HUES48 (cell line): Measurements from ENCODE around the gene CCDC91.
"Not testable (repeated sequence)": the region's sequence is repeated elsewhere in the genome, so short reads cannot be mapped to it uniquely, and the experiment has no call there.

Source experiments
- H3K27ac ChIP-seq: one replicate; pipeline ENCODE4 v1.7.0; 2013; ENCODE audit warnings: low read depth, low read length, inconsistent platforms
- H3K27me3 ChIP-seq: 2 replicates; pipeline ENCODE4 v1.6.1; 2013; ENCODE audit warnings: mild to moderate bottlenecking, low read length; ENCODE audit not compliant: control insufficient read depth, insufficient read depth
- H3K36me3 ChIP-seq: 2 replicates; pipeline ENCODE4 v1.6.1; 2013; ENCODE audit warnings: low read length; ENCODE audit not compliant: control insufficient read depth, insufficient read depth
- H3K4me1 ChIP-seq: 2 replicates; pipeline ENCODE4 v1.6.1; 2013; ENCODE audit warnings: mild to moderate bottlenecking, low read length; ENCODE audit not compliant: control insufficient read depth, insufficient read depth
- H3K4me3 ChIP-seq: 2 replicates; pipeline ENCODE4 v1.5.1; 2013; ENCODE audit warnings: mild to moderate bottlenecking, low read depth, low read length
- H3K9ac ChIP-seq: 2 replicates; pipeline ENCODE4 v1.6.1; 2013; ENCODE audit warnings: mild to moderate bottlenecking, low read depth, low read length, moderate library complexity
- H3K9me3 ChIP-seq: 2 replicates; pipeline ENCODE4 v1.6.1; 2013; ENCODE audit warnings: low read length; ENCODE audit not compliant: control insufficient read depth, insufficient read depth

The CCDC91 gene

DNA sequence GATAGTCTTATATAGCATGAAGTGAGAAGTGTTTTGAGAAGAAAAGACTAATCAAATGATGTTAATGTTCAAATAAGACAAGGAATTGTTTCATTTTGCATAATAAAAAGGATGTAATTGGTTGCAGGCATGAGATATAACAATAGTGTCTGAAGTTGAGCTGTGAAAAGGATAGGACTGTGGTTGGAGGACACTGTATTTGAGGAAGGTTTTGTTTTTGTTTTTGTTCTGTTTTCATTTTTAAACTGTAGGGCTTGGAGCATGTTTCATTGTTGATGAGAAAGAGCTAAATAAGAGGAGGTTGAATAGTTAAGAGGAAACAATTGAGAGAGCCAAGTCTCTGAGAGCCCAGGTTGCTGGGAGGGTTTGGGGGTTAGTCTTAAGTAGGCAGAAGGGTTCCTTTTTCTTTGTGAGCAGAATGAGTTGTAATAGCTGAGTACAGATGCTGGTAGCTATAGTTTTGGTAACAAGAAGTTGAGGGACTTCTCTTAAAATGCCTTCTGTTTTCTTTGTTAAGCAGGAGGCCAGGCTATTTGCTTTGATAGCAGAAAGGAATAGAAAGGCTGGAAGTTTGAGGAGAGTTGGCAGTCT is 58.4 kb downstream of the CCDC91 start:
- H3K36me3 ChIP-seq, result no peaks in the 10 kb centered on the region
- no peak overlapping the region for H3K4me3 ChIP-seq
- H3K27me3 ChIP-seq, result no peaks in the 10 kb centered on the region
- no peaks in the 10 kb centered on the region for H3K9me3 ChIP-seq
- H3K27ac ChIP-seq, result no peak overlapping the region
- no peak overlapping the region for H3K9ac ChIP-seq
- H3K4me1 ChIP-seq, result peaks cover 17% of the 10 kb centered on the region

DNA sequence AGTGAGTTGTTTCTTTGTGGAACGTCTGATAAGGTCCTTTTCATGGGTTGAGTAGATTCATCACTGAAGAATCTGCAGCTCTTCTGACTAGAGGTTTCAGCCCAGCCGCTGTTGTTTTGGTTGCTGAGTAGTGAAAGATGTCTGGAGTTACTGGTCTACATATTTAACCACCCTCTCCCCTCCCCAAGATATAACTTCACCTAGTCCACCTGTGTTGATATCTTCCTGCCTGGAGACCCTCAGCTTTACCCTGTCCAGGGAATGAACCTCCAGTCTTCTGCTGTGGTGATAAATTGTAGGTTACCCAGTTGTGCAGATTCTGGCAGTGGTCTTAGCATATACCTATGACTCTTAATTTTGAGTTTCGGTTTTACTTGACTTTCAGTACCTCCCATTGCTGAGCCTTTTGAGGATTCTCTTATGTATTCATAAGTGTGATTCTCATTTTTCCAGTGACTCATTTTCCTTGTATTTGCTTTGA is 62.9 kb downstream of the CCDC91 start:
- Histone ChIP-seq H3K9ac (no peak overlapping the region), H3K4me1 (peaks cover 17% of the 10 kb centered on the region), H3K4me3 (no peak overlapping the region), H3K9me3 (no peaks in the 10 kb centered on the region), H3K27me3 (no peaks in the 10 kb centered on the region), H3K36me3 (no peaks in the 10 kb centered on the region), H3K27ac (no peak overlapping the region)

DNA sequence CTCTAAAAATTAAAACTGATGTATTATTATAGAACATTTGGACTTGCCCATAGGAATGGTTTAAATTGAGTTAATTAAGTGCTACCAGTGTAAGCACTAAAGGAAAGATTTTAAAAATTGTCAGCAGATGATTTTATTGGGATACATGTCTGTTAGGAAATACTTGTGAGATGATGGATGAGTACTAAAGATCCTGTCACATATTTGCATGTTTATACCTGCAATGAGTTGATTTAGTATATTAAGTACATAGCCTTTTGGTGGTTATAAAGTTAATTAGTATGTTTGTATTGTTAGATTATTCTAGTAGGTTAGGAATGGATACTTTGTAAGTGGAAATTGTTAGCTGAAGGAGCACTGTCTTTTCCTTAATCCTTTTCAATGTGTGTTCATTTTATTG is 67.2 kb downstream of the CCDC91 start:
- no peaks in the 10 kb centered on the region for H3K27me3 ChIP-seq
- no peak overlapping the region for H3K27ac ChIP-seq
- H3K36me3 ChIP-seq, result no peaks in the 10 kb centered on the region

DNA sequence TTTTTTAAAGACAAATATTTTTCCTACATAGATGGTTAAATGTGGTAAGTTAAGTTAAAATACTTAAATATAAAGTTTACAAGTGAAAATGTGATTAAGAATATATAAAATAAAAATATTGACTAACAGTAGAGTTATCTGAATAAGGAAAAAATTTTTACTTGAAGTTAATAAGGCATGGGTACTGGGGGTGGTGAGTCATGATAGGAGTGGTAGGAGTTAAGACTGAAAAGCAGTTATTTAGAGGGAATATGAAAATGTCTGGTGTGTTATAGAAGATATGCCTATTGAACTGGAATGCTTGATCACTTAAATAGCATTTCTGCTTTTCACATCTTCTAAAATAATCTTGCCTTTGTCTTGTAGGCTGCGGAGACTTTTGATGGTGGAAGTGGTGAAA is 68.7 kb downstream of the CCDC91 start:
- H3K4me1 ChIP-seq, result no peaks in the 10 kb centered on the region
- no peaks in the 10 kb centered on the region for H3K27me3 ChIP-seq
- H3K4me3 ChIP-seq, result no peak overlapping the region
- no peak overlapping the region for H3K9ac ChIP-seq
- no peaks in the 10 kb centered on the region for H3K9me3 ChIP-seq
- H3K36me3 ChIP-seq, result no peaks in the 10 kb centered on the region
- H3K27ac ChIP-seq, result no peak overlapping the region

More for the DNA sequence above, 67.2 kb downstream of the CCDC91 start:
- no peaks in the 10 kb centered on the region for H3K9me3 ChIP-seq
- H3K4me1 ChIP-seq, result 0 out of 2 replicates have a peak, but pooled peaks cover 3% of the 10 kb centered on the region
- no peak overlapping the region for H3K4me3 ChIP-seq
- no peak overlapping the region for H3K9ac ChIP-seq

DNA sequence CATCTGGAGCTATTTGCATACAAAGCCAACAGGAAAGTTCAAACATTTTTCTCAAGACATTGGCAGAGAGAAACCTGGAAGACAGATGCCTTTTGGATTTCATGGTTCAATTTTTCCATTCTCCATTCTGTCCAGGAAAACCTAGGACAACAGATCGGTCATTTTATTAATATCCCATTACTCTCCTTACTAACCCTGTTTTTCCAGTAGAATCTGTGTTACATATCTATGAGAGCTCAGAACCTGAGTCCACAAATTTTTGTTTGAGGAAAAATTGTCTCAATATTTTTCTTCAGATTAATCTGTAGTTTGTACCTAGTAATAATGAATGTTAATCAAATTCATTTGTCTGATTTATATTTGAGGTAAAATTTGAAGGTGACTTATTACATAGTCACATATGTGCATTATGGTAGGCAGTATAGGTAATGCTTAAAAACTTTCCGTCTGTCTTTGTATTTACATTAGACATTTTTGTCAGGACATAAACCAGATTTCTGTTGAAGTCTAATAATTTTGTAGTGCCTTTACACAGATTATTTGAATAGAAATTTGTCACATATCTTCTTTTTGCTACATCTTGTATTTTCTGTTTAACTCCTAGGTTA is 75.3 kb downstream of the CCDC91 start:
- H3K27me3 ChIP-seq, result no peaks in the 10 kb centered on the region
- H3K9ac ChIP-seq, result no peak overlapping the region
- no peaks in the 10 kb centered on the region for H3K4me1 ChIP-seq
- H3K9me3 ChIP-seq, result no peaks in the 10 kb centered on the region
- H3K36me3 ChIP-seq, result no peaks in the 10 kb centered on the region
- H3K4me3 ChIP-seq, result no peak overlapping the region
- H3K27ac ChIP-seq, result no peak overlapping the region

DNA sequence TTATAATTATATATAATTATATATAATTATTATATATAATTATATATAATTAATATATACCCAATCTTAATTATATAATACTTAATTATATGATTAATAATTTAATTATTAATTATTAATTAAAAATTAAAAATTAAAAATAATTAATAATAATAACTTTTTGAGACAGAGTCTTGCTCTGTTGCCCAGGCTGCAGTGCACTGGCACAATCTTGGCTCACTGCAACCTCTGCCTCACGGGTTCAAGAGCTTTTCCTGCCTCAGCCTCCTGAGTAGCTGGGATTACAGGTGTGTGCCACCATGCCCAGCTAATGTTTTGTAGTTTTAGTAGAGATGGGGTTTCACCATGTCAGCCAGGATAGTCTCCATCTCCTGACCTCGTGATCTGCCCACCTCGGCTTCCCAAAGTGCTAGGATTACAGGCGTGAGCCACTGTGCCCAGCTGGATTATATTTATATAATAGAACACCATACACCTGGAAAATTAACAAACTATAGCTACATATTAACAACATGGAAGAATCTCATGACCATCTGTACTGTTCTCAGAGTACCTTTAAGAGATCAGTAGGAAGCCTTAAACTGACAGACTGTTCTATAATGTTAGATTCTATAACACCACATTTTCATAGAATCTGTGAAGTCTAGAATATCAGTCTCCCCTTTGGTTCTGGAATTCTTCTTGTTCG is 77.8 kb downstream of the CCDC91 start:
- H3K9me3 ChIP-seq, H3K27ac ChIP-seq, H3K4me1 ChIP-seq, H3K9ac ChIP-seq, H3K4me3 ChIP-seq, H3K27me3 ChIP-seq, H3K36me3 ChIP-seq: not testable (repeated sequence)

DNA sequence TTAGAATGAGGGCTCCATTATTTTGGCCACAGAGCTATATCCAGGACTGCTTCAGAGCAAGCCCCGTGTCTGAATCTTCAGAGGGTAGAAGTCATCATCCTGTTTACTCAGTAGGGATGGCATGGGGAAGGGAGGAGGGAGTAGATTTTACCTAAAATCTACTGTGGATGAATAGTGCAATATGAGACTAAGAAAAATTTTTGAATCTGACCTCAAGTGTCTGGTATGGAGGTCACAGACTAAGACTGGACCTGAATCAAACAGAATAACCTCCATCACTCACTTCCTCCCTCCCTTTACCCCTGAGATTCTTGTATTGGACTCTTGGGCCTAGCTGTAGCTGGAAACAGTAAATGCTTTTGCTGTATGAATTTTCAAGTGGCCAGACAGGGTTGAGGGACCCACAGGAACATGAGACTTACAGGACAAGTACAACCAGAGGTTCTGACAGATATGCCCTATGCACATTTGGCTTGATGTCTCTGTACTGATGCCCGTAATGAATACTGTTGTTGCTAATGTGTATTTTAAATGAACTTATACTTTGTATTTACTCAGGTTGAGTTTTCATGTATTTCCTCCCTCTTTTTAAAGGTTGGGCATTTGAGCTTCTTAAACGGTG is 78.5 kb downstream of the CCDC91 start:
- no peaks in the 10 kb centered on the region for H3K4me1 ChIP-seq
- H3K4me3 ChIP-seq, result no peak overlapping the region
- no peak overlapping the region for H3K27ac ChIP-seq
- no peak overlapping the region for H3K9ac ChIP-seq
- H3K9me3 ChIP-seq, result peaks cover 7% of the 10 kb centered on the region; the same call in 1 of the 2 replicates
- H3K27me3 ChIP-seq, result no peaks in the 10 kb centered on the region
- 0 out of 2 replicates have a peak, but pooled peaks cover 7% of the 10 kb centered on the region for H3K36me3 ChIP-seq

DNA sequence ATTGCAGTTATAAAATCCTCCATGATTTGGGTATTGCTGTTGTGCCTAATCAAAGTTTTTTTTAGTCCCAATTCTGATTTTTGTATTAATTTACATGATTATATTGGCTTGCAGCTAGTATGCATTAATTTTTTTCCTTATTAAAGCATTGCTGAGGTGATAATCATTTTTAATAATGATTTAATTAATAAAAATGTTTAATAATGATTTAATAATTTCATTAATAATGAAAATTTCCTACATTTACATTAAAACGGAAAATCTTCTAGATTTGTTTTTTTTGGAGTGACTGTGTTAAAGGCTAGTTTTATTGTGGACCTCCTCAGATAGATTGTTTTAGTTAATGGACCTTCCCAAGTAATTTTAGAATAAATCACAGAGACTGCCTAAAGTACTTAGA is 79.6 kb downstream of the CCDC91 start:
- Histone ChIP-seq H3K9me3 (peaks cover 7% of the 10 kb centered on the region; the same call in 1 of the 2 replicates), H3K4me3 (no peak overlapping the region), H3K27ac (no peak overlapping the region), H3K9ac (no peak overlapping the region), H3K27me3 (no peaks in the 10 kb centered on the region), H3K36me3 (0 out of 2 replicates have a peak, but pooled peaks cover 7% of the 10 kb centered on the region), H3K4me1 (no peaks in the 10 kb centered on the region)

DNA sequence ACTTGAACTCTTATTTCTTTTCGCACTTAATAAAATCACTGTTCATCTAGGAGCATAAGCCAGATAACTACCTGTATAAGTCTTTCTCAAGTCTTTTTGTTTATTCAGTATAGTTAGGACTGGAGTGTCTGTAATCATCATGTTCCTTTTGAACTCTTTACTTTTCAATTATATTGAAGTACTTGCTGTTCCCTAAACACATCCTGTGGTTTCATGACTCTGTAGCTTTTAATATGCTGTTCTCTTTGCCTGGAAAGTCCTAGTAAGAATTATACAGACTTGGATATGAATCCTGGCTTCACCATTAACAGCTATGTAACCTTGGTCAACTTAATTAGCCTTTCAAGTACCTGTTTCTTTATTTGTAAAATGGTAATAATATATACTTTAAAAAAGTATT is 88.2 kb downstream of the CCDC91 start:
- Histone ChIP-seq H3K4me1 (no peaks in the 10 kb centered on the region), H3K27ac (no peak overlapping the region), H3K4me3 (no peak overlapping the region), H3K36me3 (no peaks in the 10 kb centered on the region), H3K9me3 (no peaks in the 10 kb centered on the region), H3K27me3 (no peaks in the 10 kb centered on the region), H3K9ac (no peak overlapping the region)

DNA sequence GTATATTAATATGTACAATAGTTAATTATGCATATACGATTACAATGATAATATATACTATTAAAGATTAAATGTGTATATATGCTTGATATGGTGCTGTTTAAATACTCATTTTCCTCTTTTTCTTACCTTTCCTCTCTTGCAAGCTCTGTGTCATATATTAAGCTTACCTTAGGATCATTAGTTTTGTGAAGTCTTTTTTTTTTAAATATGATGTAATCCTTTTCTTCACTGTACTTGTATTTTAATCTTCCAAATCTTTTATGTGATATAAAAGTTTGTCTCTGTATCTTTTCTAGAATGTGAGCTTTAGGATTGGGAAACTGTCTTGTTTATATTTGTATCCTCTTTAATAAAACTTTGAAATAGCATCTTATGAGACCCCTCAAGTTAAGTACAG is 88.7 kb downstream of the CCDC91 start:
- Histone ChIP-seq H3K27ac (no peak overlapping the region), H3K9me3 (no peaks in the 10 kb centered on the region), H3K9ac (no peak overlapping the region), H3K4me3 (no peak overlapping the region), H3K4me1 (no peaks in the 10 kb centered on the region), H3K36me3 (no peaks in the 10 kb centered on the region), H3K27me3 (no peaks in the 10 kb centered on the region)

DNA sequence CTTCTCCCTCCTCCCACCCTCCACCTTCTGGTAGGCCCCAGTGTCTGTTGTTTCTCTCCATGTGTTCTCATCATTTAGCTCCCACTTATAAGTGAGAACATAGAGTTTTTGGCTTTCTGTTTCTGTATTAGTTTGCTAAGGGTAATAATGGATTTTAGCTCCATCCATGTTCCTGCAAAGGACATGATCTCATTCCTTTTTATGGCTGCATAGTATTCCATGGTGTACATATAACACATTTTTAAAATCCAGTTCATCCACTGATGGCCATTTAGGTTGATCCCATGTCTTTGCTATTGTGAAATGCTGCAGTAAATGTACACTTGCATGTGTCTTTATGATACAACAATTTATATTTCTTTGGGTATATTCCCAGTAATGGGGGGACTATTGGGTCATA is 96.1 kb downstream of the CCDC91 start:
- H3K4me1 ChIP-seq, result peaks cover 3% of the 10 kb centered on the region
- H3K9me3 ChIP-seq, result peaks cover 7% of the 10 kb centered on the region; the same call in 1 of the 2 replicates
- no peaks in the 10 kb centered on the region for H3K27me3 ChIP-seq
- no peaks in the 10 kb centered on the region for H3K36me3 ChIP-seq
- no peak overlapping the region for H3K9ac ChIP-seq
- no peak overlapping the region for H3K27ac ChIP-seq
- H3K4me3 ChIP-seq, result no peak overlapping the region
